GM12878 (cell line): ENCODE results near the gene SPRYD7. TPM values are rescaled to one million over a fixed set of nuclear protein-coding genes. Genes with fewer than 3 reads are reported as not detected.

Source experiments
- ATAC-seq: fragments of 200-7000 bp; cut with Tn5 transposase; 3 replicates; pipeline ENCODE4 v1.9.1; 2020; ENCODE audit warnings: mild to moderate bottlenecking, moderate library complexity
- BruUV-seq: library from RNA; stranded (reverse); fragments of 400-500 nt; replicated peaks from 2 replicates; lab custom pipeline; 2021; lab: Mats Ljungman, UMichigan
- CTCF ChIA-PET: fragments of 300-600 bp; sonication (Branson Sonifier 250); formaldehyde crosslinking; extraction: SDS; loops from one replicate; lab custom pipeline; 2021; ENCODE audit warnings: inconsistent platforms; lab: Yijun Ruan, JAX
- POLR2A ChIA-PET: fragments of 350-600 bp; formaldehyde crosslinking; extraction: SDS; loops from one replicate; lab custom pipeline; 2021; ENCODE audit warnings: inconsistent platforms; lab: Charles Lee
- RAD21 ChIA-PET: fragments of 300-600 bp; sonication (Branson Sonifier 250); formaldehyde crosslinking; loops from one replicate; lab custom pipeline; 2023; ENCODE audit warnings: antibody characterized with exemption; ENCODE audit not compliant: unreplicated experiment; lab: Charles Lee
- SMC1A ChIA-PET: fragments of 300-600 bp; sonication (Branson Sonifier 250); formaldehyde crosslinking; loops from one replicate; lab custom pipeline; 2023; ENCODE audit not compliant: unreplicated experiment, uncharacterized antibody; lab: Charles Lee
- DNase-seq: peaks from one replicate; pipeline ENCODE4 v3.0.0-alpha.2; 2011; ENCODE audit warnings: low read depth, low spot score
- FAIRE-seq: peaks from 3 replicates; lab custom pipeline; 2011; peaks lifted over from hg19 to GRCh38; lab: Jason Lieb, UNC
- H2AFZ ChIP-seq: 2 replicates; pipeline ENCODE4 v1.6.0; 2011; ENCODE audit warnings: low read depth, low read length, control low read depth; ENCODE audit not compliant: control insufficient read depth
- H3K27ac ChIP-seq: 2 replicates; pipeline ENCODE4 v1.5.1; 2011; ENCODE audit warnings: control low read depth; ENCODE audit not compliant: control insufficient read depth, insufficient read depth
- H3K27me3 ChIP-seq, 2 experiments: replicated peaks in 1 of 2; 2 replicates each; pipeline versions ENCODE4 v1.6.0 to v1.6.1; 2011; ENCODE audit warnings: low read length in 1 of 2; ENCODE audit not compliant: control insufficient read depth in 2 of 2, insufficient read depth in 2 of 2
- H3K36me3 ChIP-seq, 2 experiments: 2 replicates each; pipeline ENCODE4 v1.5.1; 2011; ENCODE audit warnings: low read length in 1 of 2; ENCODE audit not compliant: control insufficient read depth in 2 of 2, insufficient read depth in 2 of 2
- H3K4me1 ChIP-seq: 2 replicates; pipeline ENCODE4 v1.6.1; 2011; ENCODE audit warnings: mild to moderate bottlenecking, low read length, moderate library complexity, mixed read lengths; ENCODE audit not compliant: control insufficient read depth, insufficient read depth
- H3K4me2 ChIP-seq: 2 replicates; pipeline ENCODE4 v1.6.0; 2011; ENCODE audit warnings: control low read depth; ENCODE audit not compliant: control insufficient read depth, insufficient read depth
- H3K4me3 ChIP-seq: fragments of 200-600 bp; sonication (generic); 2 replicates; pipeline ENCODE4 v1.5.1; 2016
- H3K79me2 ChIP-seq: 2 replicates; pipeline ENCODE4 v1.6.0; 2011; ENCODE audit warnings: low read length; ENCODE audit not compliant: control insufficient read depth, insufficient read depth
- H3K9ac ChIP-seq: 2 replicates; pipeline ENCODE4 v1.8.0; 2011; ENCODE audit warnings: low read length, control low read depth, mixed read lengths; ENCODE audit not compliant: control insufficient read depth, insufficient read depth
- H3K9me3 ChIP-seq: replicated peaks from 3 replicates; pipeline ENCODE4 v1.5.1; 2011; ENCODE audit warnings: mild to moderate bottlenecking, low read length; ENCODE audit not compliant: control insufficient read depth, insufficient read depth
- H4K20me1 ChIP-seq: 2 replicates; pipeline ENCODE4 v1.6.0; 2011; ENCODE audit not compliant: control insufficient read depth, insufficient read depth
- MEF2B ChIP-seq: fragments of 450-650 bp; IDR thresholded peaks from 2 replicates; pipeline ENCODE4 v1.6.1; 2018; ENCODE audit warnings: mild to moderate bottlenecking, moderate library complexity; ENCODE audit not compliant: partially characterized antibody, poor library complexity, severe bottlenecking
- RAD21 ChIP-seq: IDR thresholded peaks from 2 replicates; pipeline ENCODE4 v1.6.1; 2011; ENCODE audit warnings: mild to moderate bottlenecking, low read depth, low read length, moderate library complexity; ENCODE audit not compliant: insufficient read depth
- RUNX3 ChIP-seq: IDR thresholded peaks from 2 replicates; pipeline ENCODE4 v1.6.1; 2012; ENCODE audit warnings: low read length, inconsistent platforms
- ZNF24 ChIP-seq: fragments of 450-650 bp; IDR thresholded peaks from 2 replicates; pipeline ENCODE4 v1.6.1; 2017; ENCODE audit warnings: antibody characterized with exemption, mild to moderate bottlenecking
- ZNF384 ChIP-seq: IDR thresholded peaks from 2 replicates; pipeline ENCODE4 v1.6.1; 2012; ENCODE audit warnings: low read depth, mild to moderate bottlenecking, low read length, improper control_type of control experiment, borderline replicate concordance
- WGBS: methylation state at CpG from one replicate; pipeline ENCODE4 v1.1.6; 2016; ENCODE audit warnings: low lambda C conversion rate; ENCODE audit not compliant: insufficient replicate concordance, insufficient coverage; ENCODE audit errors: missing lambda C conversion rate; 5-methylcytosine and 5-hydroxymethylcytosine counted together
- in situ Hi-C: fragments of 300-500 bp; cut with MboI; formaldehyde crosslinking; loops from 9 replicates; pipeline ENCODE4 v1.14.3; 2018; ENCODE audit warnings: mixed read lengths
- intact Hi-C: fragments of 100-400 bp; cut with micrococcal nuclease; formaldehyde crosslinking; loops from one replicate; pipeline ENCODE4 v1.14.2; 2022; ENCODE audit not compliant: unreplicated experiment
- polyA plus RNA-seq, 11 experiments: library from polyadenylated mRNA; depleted of rRNA in 4 of 11; unstranded in 6 of 11; stranded (reverse) in 5 of 11; fragments of >200 nt; fragmentation: Nextera tagmentation in 4 of 11; fragmentation: Illumina TruSeq in 1 of 11; extraction: Ambion mirVana in 4 of 11; extraction: Trizol in 1 of 11; gene quantifications; 1 replicate in 1 of 11; 2 replicates in 10 of 11; pipeline versions ENCODE4 v1.2.1 to v1.2.3, GENCODE V29; 2011 to 2016; ENCODE audit warnings: inconsistent platforms in 2 of 11, missing spikeins in 2 of 11, low read depth in 1 of 11
- total RNA-seq, 4 experiments: library from RNA; depleted of rRNA in 3 of 4; stranded (reverse); fragments of >200 nt in 3 of 4; fragmentation: Illumina TruSeq in 1 of 4; extraction: Trizol in 1 of 4; gene quantifications; 2 replicates each; pipeline versions ENCODE4 v1.2.1 to v1.2.3, GENCODE V29; 2013 to 2021
- TF ChIP-seq, protein P1 (sequence below), 3 experiments: IDR thresholded peaks in 2 of 3; conservative IDR thresholded peaks in 1 of 3; 2 replicates each; pipeline ENCODE4 v1.5.1; 2011; ENCODE audit warnings: low read depth in 3 of 3, low read length in 3 of 3, mild to moderate bottlenecking in 3 of 3, control low read depth in 2 of 3, moderate library complexity in 2 of 3, inconsistent platforms in 1 of 3, mixed read lengths in 1 of 3; ENCODE audit not compliant: control insufficient read depth in 2 of 3, insufficient read depth in 1 of 3; ENCODE audit errors: extremely low read depth in 1 of 3

The SPRYD7 gene
- total and polyA plus RNA-seq, 10 of the 15 experiments (the other 5 are each of a cell fraction or from before 2014, with no cell fraction given), result 5.3 to 18.7 (median 9.6) TPM

DNA sequence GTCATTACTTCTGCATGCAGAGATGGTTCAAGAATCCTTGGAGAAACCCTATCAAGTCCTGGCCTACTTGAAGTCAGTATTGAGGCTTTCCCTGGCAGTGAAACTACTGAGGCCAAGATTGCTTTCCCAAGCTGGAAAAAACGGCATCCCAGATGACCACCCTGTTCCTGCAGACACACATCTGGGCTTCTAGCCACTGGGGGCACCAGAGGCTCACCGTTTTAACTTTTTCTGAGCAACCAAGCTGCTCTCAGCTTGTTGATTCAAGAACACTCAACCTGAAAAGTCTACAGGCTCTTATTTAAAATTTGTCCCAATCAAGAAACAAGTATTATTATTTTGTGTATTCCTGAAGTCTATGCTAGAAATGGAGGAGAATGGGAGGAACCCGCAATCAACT is 66.6 kb downstream of the SPRYD7 start:
- DNase-seq (no peak), FAIRE-seq (no peak)
- Histone ChIP-seq H3K79me2 (no peaks in the 10 kb centered on the region), H3K4me1 (no peaks in the 10 kb centered on the region), H3K4me3 (no peak overlapping the region), H3K27ac (no peak overlapping the region), H3K27me3 (no peaks in the 10 kb centered on the region), H2AFZ (no peak overlapping the region), H4K20me1 (no peaks in the 10 kb centered on the region)
- intact Hi-C loops (no loop called here), in situ Hi-C loops (no loop called here)
- WGBS, result 29% methylated on average over 3 of the region's 3 CpGs
- ChIA-PET CTCF (no interaction called here), SMC1A (interaction anchor here (1.1 kb wide), 1 partner anchor 193 kb away, joined by 3 read pairs; no protein-coding TSS in a partner anchor), RAD21 (no interaction called here), POLR2A (no interaction called here)
- no peak for TF ChIP-seq RUNX3
- no peak for TF ChIP-seq ZNF384
- TF ChIP-seq MEF2B, result no peak
- no peak for TF ChIP-seq ZNF24
- TF ChIP-seq RAD21, result peak; percentile 36; the same call in 1 of the 2 replicates
- TF ChIP-seq, protein P1, sequence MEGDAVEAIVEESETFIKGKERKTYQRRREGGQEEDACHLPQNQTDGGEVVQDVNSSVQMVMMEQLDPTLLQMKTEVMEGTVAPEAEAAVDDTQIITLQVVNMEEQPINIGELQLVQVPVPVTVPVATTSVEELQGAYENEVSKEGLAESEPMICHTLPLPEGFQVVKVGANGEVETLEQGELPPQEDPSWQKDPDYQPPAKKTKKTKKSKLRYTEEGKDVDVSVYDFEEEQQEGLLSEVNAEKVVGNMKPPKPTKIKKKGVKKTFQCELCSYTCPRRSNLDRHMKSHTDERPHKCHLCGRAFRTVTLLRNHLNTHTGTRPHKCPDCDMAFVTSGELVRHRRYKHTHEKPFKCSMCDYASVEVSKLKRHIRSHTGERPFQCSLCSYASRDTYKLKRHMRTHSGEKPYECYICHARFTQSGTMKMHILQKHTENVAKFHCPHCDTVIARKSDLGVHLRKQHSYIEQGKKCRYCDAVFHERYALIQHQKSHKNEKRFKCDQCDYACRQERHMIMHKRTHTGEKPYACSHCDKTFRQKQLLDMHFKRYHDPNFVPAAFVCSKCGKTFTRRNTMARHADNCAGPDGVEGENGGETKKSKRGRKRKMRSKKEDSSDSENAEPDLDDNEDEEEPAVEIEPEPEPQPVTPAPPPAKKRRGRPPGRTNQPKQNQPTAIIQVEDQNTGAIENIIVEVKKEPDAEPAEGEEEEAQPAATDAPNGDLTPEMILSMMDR (IDR thresholded peaks at IDR 0.05 in 2 of 3, conservative IDR thresholded peaks at IDR 0.05 in 1 of 3; ENCODE audit: control insufficient read depth in 2 of 3, extremely low read depth in 1 of 3, insufficient read depth in 1 of 3, low read depth in 3 of 3, low read length in 3 of 3), result peak; percentile 11 to 30 (median 15); a peak in 3 of 6 replicates
- TF ChIP-seq, all 136 proteins: peak for 2
- ATAC-seq, result no peak
- Histone ChIP-seq H3K9ac (no peak overlapping the region), H3K36me3 (no peaks in the 10 kb centered on the region), H3K4me2 (no peak overlapping the region), H3K9me3 (no peaks in the 10 kb centered on the region; the same call in 2 of the 3 replicates)
- BruUV-seq, result no TSS peak
